GM18858 (cell line): ENCODE measurements around the gene CFLAR.
"Not testable (repeated sequence)": the region's sequence is repeated elsewhere in the genome, so short reads cannot be mapped to it uniquely, and the experiment has no call there.

Experiments
- ATAC-seq: cut with Tn5 transposase; IDR thresholded peaks from one replicate; pipeline ENCODE4 v1.9.1; 2021; ENCODE audit not compliant: unreplicated experiment

CFLAR gene

GRCh38 chr2:201118121-201118960 is 2.4 kb downstream of the CFLAR start:
- ATAC-seq = peak; percentile 31

- ATAC-seq = no peak
Observed at GRCh38 chr2:201118961-201119854, 3.2 kb downstream of the CFLAR start.

- ATAC-seq = no peak
Observed at GRCh38 chr2:201122276-201122675, 6.3 kb downstream of the CFLAR start.

GRCh38 chr2:201126308-201127151 is 10.6 kb downstream of the CFLAR start:
- ATAC-seq = peak; percentile 22

GRCh38 chr2:201127152-201127511 is 11.2 kb downstream of the CFLAR start:
- no peak for ATAC-seq

GRCh38 chr2:201127570-201127969 is 11.6 kb downstream of the CFLAR start:
- no peak for ATAC-seq

- ATAC-seq = no peak
Observed at GRCh38 chr2:201128033-201128432, 12.1 kb downstream of the CFLAR start.

- ATAC-seq = no peak
Observed at GRCh38 chr2:201128933-201129505, 13.1 kb downstream of the CFLAR start.

GRCh38 chr2:201130524-201131186 is 14.7 kb downstream of the CFLAR start:
- no peak for ATAC-seq

GRCh38 chr2:201132518-201132917 is 16.6 kb downstream of the CFLAR start:
- no peak for ATAC-seq

GRCh38 chr2:201135386-201135785 is 19.4 kb downstream of the CFLAR start:
- ATAC-seq = no peak

GRCh38 chr2:201136889-201137321 is 20.9 kb downstream of the CFLAR start:
- ATAC-seq = no peak

- no peak for ATAC-seq
Observed at GRCh38 chr2:201137505-201138400, 21.8 kb downstream of the CFLAR start.

- no peak for ATAC-seq
Observed at GRCh38 chr2:201138401-201138970, 22.5 kb downstream of the CFLAR start.

- not testable (repeated sequence) for ATAC-seq
Observed at GRCh38 chr2:201138986-201139781, 23.2 kb downstream of the CFLAR start.

GRCh38 chr2:201139836-201140604 is 24.1 kb downstream of the CFLAR start:
- ATAC-seq = no peak
